ENCODE measurements around the gene PYCARD.

PYCARD gene

GRCh38 chr16:31224092-31224955 is 21.8 kb upstream of the PYCARD start:
- ChIA-PET CTCF (no interaction called here), POLR2A (interaction anchor here (1.5 kb wide), 1 partner anchor 44 kb away, joined by 4 read pairs; no protein-coding TSS in a partner anchor)
- TF ChIP-seq HDGF (IDR thresholded peaks at IDR 0.05; ENCODE audit: borderline replicate concordance) = no peak
- TF ChIP-seq L3MBTL2 (conservative IDR thresholded peaks at IDR 0.05) = no peak
- TF ChIP-seq PKNOX1 (IDR thresholded peaks at IDR 0.05) = no peak
- no peak for TF ChIP-seq CTBP1 (IDR thresholded peaks at IDR 0.05; ENCODE audit: borderline replicate concordance)
- TF ChIP-seq LEF1 (IDR thresholded peaks at IDR 0.05; ENCODE audit: borderline replicate concordance) = no peak
- no peak for TF ChIP-seq ARNT (IDR thresholded peaks at IDR 0.05)
- no peak for TF ChIP-seq NFRKB (IDR thresholded peaks at IDR 0.05)
- no peak for TF ChIP-seq ZNF384 (IDR thresholded peaks at IDR 0.05)
- no peak for TF ChIP-seq FOXK2 (IDR thresholded peaks at IDR 0.05)
- no peak for TF ChIP-seq ELF4 (IDR thresholded peaks at IDR 0.05)
- no peak for TF ChIP-seq TARDBP (IDR thresholded peaks at IDR 0.05)
- TF ChIP-seq FOXA1 (IDR thresholded peaks at IDR 0.05) = no peak
- TF ChIP-seq SUZ12 (IDR thresholded peaks at IDR 0.05) = no peak
- TF ChIP-seq SP1 (IDR thresholded peaks at IDR 0.05) = no peak
- no peak for TF ChIP-seq BHLHE40 (IDR thresholded peaks at IDR 0.05; ENCODE audit: borderline replicate concordance)
- TF ChIP-seq FOXM1 (IDR thresholded peaks at IDR 0.05; ENCODE audit: borderline replicate concordance) = no peak
- DNase-seq (ENCODE audit: extremely low spot score) = peak; percentile 2

GRCh38 chr16:31223044-31223443 is 20.5 kb upstream of the PYCARD start:
- peak; percentile 4 for DNase-seq (ENCODE audit: extremely low spot score)
- ChIA-PET POLR2A (interaction anchor here (1.5 kb wide), 1 partner anchor 42 kb away, joined by 4 read pairs; no protein-coding TSS in a partner anchor), CTCF (no interaction called here)
- no peak for TF ChIP-seq L3MBTL2 (conservative IDR thresholded peaks at IDR 0.05)
- no peak for TF ChIP-seq TARDBP (IDR thresholded peaks at IDR 0.05)
- no peak for TF ChIP-seq SP1 (IDR thresholded peaks at IDR 0.05)
- no peak for TF ChIP-seq ZNF384 (IDR thresholded peaks at IDR 0.05)
- no peak for TF ChIP-seq PKNOX1 (IDR thresholded peaks at IDR 0.05)
- TF ChIP-seq HDGF (IDR thresholded peaks at IDR 0.05; ENCODE audit: borderline replicate concordance) = no peak
- no peak for TF ChIP-seq ELF4 (IDR thresholded peaks at IDR 0.05)
- no peak for TF ChIP-seq SUZ12 (IDR thresholded peaks at IDR 0.05)
- TF ChIP-seq FOXK2 (IDR thresholded peaks at IDR 0.05) = no peak
- no peak for TF ChIP-seq FOXA1 (IDR thresholded peaks at IDR 0.05)
- no peak for TF ChIP-seq FOXM1 (IDR thresholded peaks at IDR 0.05; ENCODE audit: borderline replicate concordance)
- no peak for TF ChIP-seq LEF1 (IDR thresholded peaks at IDR 0.05; ENCODE audit: borderline replicate concordance)
- no peak for TF ChIP-seq CTBP1 (IDR thresholded peaks at IDR 0.05; ENCODE audit: borderline replicate concordance)
- TF ChIP-seq NFRKB (IDR thresholded peaks at IDR 0.05) = no peak
- no peak for TF ChIP-seq ARNT (IDR thresholded peaks at IDR 0.05)
- no peak for TF ChIP-seq BHLHE40 (IDR thresholded peaks at IDR 0.05; ENCODE audit: borderline replicate concordance)

GRCh38 chr16:31221357-31222160 is 19.0 kb upstream of the PYCARD start:
- ChIA-PET CTCF (no interaction called here), POLR2A (no interaction called here)
- peak; percentile 3 for DNase-seq (ENCODE audit: extremely low spot score)
- TF ChIP-seq HDGF (IDR thresholded peaks at IDR 0.05; ENCODE audit: borderline replicate concordance) = no peak
- TF ChIP-seq FOXM1 (IDR thresholded peaks at IDR 0.05; ENCODE audit: borderline replicate concordance) = no peak
- TF ChIP-seq PKNOX1 (IDR thresholded peaks at IDR 0.05) = no peak
- no peak for TF ChIP-seq CTBP1 (IDR thresholded peaks at IDR 0.05; ENCODE audit: borderline replicate concordance)
- TF ChIP-seq TARDBP (IDR thresholded peaks at IDR 0.05) = no peak
- TF ChIP-seq SP1 (IDR thresholded peaks at IDR 0.05) = no peak
- no peak for TF ChIP-seq ELF4 (IDR thresholded peaks at IDR 0.05)
- TF ChIP-seq FOXK2 (IDR thresholded peaks at IDR 0.05) = no peak

GRCh38 chr16:31219154-31219741 is 16.7 kb upstream of the PYCARD start:
- peak; percentile 2 for DNase-seq (ENCODE audit: extremely low spot score)
- ChIA-PET POLR2A (interaction anchor here (1.5 kb wide), 1 partner anchor 40 kb away, joined by 5 read pairs; the partner anchor contains the start of gene FUS), CTCF (no interaction called here)
- no peak for TF ChIP-seq ZNF384 (IDR thresholded peaks at IDR 0.05)

- TF ChIP-seq FOXA1 (IDR thresholded peaks at IDR 0.05) = no peak
- no peak for TF ChIP-seq TARDBP (IDR thresholded peaks at IDR 0.05)
- TF ChIP-seq SUZ12 (IDR thresholded peaks at IDR 0.05) = no peak
- TF ChIP-seq BHLHE40 (IDR thresholded peaks at IDR 0.05; ENCODE audit: borderline replicate concordance) = no peak
- ChIA-PET POLR2A (interaction anchor here (2.0 kb wide), 1 partner anchor 37 kb away, joined by 8 read pairs; the partner anchor contains the start of gene FUS), CTCF (interaction anchor here (0.6 kb wide), 1 partner anchor 9 kb away, joined by 3 read pairs; no protein-coding TSS in a partner anchor)
- no peak for DNase-seq (ENCODE audit: extremely low spot score)
Observed at GRCh38 chr16:31217136-31217530, 14.6 kb upstream of the PYCARD start.
